ENCODE measurements around the gene RELT.

- TF ChIP-seq CTCF (IDR thresholded peaks at IDR 0.05) (no peak), POLR2A (IDR thresholded peaks at IDR 0.05) (no peak)
These were observed 54.1 kb downstream of the RELT start for GRCh38 chr11:73430326-73430725.
